Panc1 (cell line): ENCODE measurements around the gene PSMG1. TPM values are rescaled to one million over a fixed set of nuclear protein-coding genes. Genes with fewer than 3 reads are reported as not detected.

Experiments
- ATAC-seq: fragments of 200-7000 bp; cut with Tn5 transposase; 2 replicates; pipeline ENCODE4 v1.9.1; 2020; ENCODE audit warnings: mild to moderate bottlenecking, moderate library complexity
- BruUV-seq: library from RNA; stranded (reverse); fragments of 400-500 nt; replicated peaks from 2 replicates; lab custom pipeline; 2021; lab: Mats Ljungman, UMichigan
- CTCF ChIA-PET: fragments of 300-600 bp; sonication (Branson Sonifier 250); formaldehyde crosslinking; loops from one replicate; lab custom pipeline; 2022; ENCODE audit warnings: antibody characterized with exemption; lab: Charles Lee
- POLR2A ChIA-PET: fragments of 300-600 bp; sonication (Branson Sonifier 250); formaldehyde crosslinking; loops from one replicate; lab custom pipeline; 2022; ENCODE audit warnings: antibody characterized with exemption; lab: Charles Lee
- DNase-seq: peaks from one replicate; pipeline ENCODE4 v3.0.0-alpha.2; 2010; ENCODE audit warnings: low read depth, low spot score
- H3K27ac ChIP-seq: 2 replicates; pipeline ENCODE4 v1.5.1; 2011; ENCODE audit warnings: mild to moderate bottlenecking, low read length, inconsistent platforms
- H3K27me3 ChIP-seq: fragments of 200-500 bp; sonication (Bioruptor generic); 2 replicates; pipeline ENCODE4 v1.6.0; 2014; ENCODE audit warnings: low read length, inconsistent platforms; ENCODE audit not compliant: control insufficient read depth, insufficient read depth
- H3K36me3 ChIP-seq: fragments of 200-500 bp; sonication (Bioruptor generic); 2 replicates; pipeline ENCODE4 v1.5.1; 2014; ENCODE audit warnings: inconsistent platforms, mild to moderate bottlenecking, low read length, moderate library complexity; ENCODE audit not compliant: control insufficient read depth, insufficient read depth
- H3K4me1 ChIP-seq: 2 replicates; pipeline ENCODE4 v1.5.1; 2011; ENCODE audit warnings: inconsistent platforms, mild to moderate bottlenecking, low read length, moderate library complexity; ENCODE audit not compliant: control insufficient read depth, insufficient read depth
- H3K4me3 ChIP-seq, 2 experiments: 2 replicates each; pipeline ENCODE4 v1.5.1; 2011 to 2012; ENCODE audit warnings: low read depth in 2 of 2, low read length in 2 of 2, mild to moderate bottlenecking in 2 of 2, inconsistent platforms in 1 of 2, moderate library complexity in 1 of 2
- H3K9me3 ChIP-seq: fragments of 200-500 bp; sonication (Bioruptor generic); 2 replicates; pipeline ENCODE4 v1.5.1; 2014; ENCODE audit warnings: low read depth, mild to moderate bottlenecking, inconsistent platforms, low read length, moderate library complexity; ENCODE audit not compliant: control insufficient read depth, insufficient read depth
- CTCF ChIP-seq: fragments of 450-650 bp; IDR thresholded peaks from 2 replicates; pipeline ENCODE4 v1.5.1; 2017; ENCODE audit warnings: mild to moderate bottlenecking
- POLR2AphosphoS5 ChIP-seq: IDR thresholded peaks from 2 replicates; pipeline ENCODE4 v1.6.1; 2012; ENCODE audit warnings: mild to moderate bottlenecking, low read depth, low read length, moderate library complexity
- REST ChIP-seq, 2 experiments: IDR thresholded peaks; 2 replicates each; pipeline ENCODE4 v1.6.1; 2011 to 2012; ENCODE audit warnings: low read depth in 2 of 2, control low read depth in 1 of 2, low read length in 1 of 2, mild to moderate bottlenecking in 1 of 2, moderate library complexity in 1 of 2; ENCODE audit not compliant: insufficient read depth in 1 of 2
- SIN3A ChIP-seq: IDR thresholded peaks from 2 replicates; pipeline ENCODE4 v1.6.1; 2012; ENCODE audit warnings: low read depth, mild to moderate bottlenecking, low read length, moderate library complexity, borderline replicate concordance; ENCODE audit not compliant: insufficient read depth
- TCF7L2 ChIP-seq: IDR thresholded peaks from 2 replicates; pipeline ENCODE4 v1.6.1; 2011; ENCODE audit warnings: mild to moderate bottlenecking, low read depth, low read length, inconsistent platforms
- in situ Hi-C: cut with HindIII; loops from 2 replicates; pipeline ENCODE4 v1.10.0; 2016; ENCODE audit warnings: low sequenced_read_pairs, low pct_unique_long_range_greater_than_20kb
- intact Hi-C: fragments of 100-400 bp; cut with micrococcal nuclease; formaldehyde crosslinking; loops from one replicate; pipeline ENCODE4 v1.10.0; 2022; ENCODE audit not compliant: unreplicated experiment
- total RNA-seq: library from RNA; stranded (reverse); gene quantifications from one replicate; pipeline ENCODE4 v1.2.1, GENCODE V29; 2021; ENCODE audit not compliant: unreplicated experiment

PSMG1 gene
- total RNA-seq, 1 experiment from 2014 or later = 70.0 TPM

- no peak overlapping the region for H3K4me3 ChIP-seq
- no peak for TF ChIP-seq POLR2AphosphoS5
- no peak for TF ChIP-seq TCF7L2
- TF ChIP-seq CTCF = no peak
- H3K36me3 ChIP-seq = peaks cover 4% of the 10 kb centered on the region
- in situ Hi-C loops = no loop called here
- no peak for ATAC-seq
- no TSS peak for BruUV-seq
- CTCF ChIA-PET = no interaction called here
- H3K27me3 ChIP-seq = no peaks in the 10 kb centered on the region
- intact Hi-C loops = no loop called here
- H3K9me3 ChIP-seq = no peaks in the 10 kb centered on the region
- no peak for DNase-seq
- POLR2A ChIA-PET = no interaction called here
- peaks cover under 1% of the 10 kb centered on the region; the same call in 1 of the 2 replicates for H3K4me1 ChIP-seq
- no peak overlapping the region for H3K27ac ChIP-seq
Observed at GRCh38 chr21:39189857-39190604, 6.8 kb upstream of the PSMG1 start.

GRCh38 chr21:39188521-39189139, 5.4 kb upstream of the PSMG1 start:
- POLR2A ChIA-PET = no interaction called here
- no peak for ATAC-seq
- Histone ChIP-seq H3K27me3 (no peaks in the 10 kb centered on the region), H3K9me3 (no peaks in the 10 kb centered on the region), H3K4me1 (peaks cover 5% of the 10 kb centered on the region; the same call in 1 of the 2 replicates), H3K4me3 (no peak overlapping the region), H3K27ac (no peak overlapping the region), H3K36me3 (no peaks in the 10 kb centered on the region; the same call in 1 of the 2 replicates)
- CTCF ChIA-PET = interaction anchor here (0.6 kb wide), 1 partner anchor 199 kb away, joined by 5 read pairs; no protein-coding TSS in a partner anchor
- intact Hi-C loops = no loop called here
- BruUV-seq = no TSS peak
- in situ Hi-C loops = no loop called here
- DNase-seq = no peak
- TF ChIP-seq SIN3A (no peak), REST (IDR thresholded peaks at IDR 0.05; ENCODE audit: insufficient read depth in 1 of 2, low read depth in 2 of 2, low read length in 1 of 2) (no peak), POLR2AphosphoS5 (no peak), CTCF (no peak), TCF7L2 (no peak)
